Measurements from ENCODE around the gene CITED4.

Gene CITED4

GRCh38 chr1:40855513-40855912 lies 6.7 kb downstream of the CITED4 start:
- TF ChIP-seq, protein P1, sequence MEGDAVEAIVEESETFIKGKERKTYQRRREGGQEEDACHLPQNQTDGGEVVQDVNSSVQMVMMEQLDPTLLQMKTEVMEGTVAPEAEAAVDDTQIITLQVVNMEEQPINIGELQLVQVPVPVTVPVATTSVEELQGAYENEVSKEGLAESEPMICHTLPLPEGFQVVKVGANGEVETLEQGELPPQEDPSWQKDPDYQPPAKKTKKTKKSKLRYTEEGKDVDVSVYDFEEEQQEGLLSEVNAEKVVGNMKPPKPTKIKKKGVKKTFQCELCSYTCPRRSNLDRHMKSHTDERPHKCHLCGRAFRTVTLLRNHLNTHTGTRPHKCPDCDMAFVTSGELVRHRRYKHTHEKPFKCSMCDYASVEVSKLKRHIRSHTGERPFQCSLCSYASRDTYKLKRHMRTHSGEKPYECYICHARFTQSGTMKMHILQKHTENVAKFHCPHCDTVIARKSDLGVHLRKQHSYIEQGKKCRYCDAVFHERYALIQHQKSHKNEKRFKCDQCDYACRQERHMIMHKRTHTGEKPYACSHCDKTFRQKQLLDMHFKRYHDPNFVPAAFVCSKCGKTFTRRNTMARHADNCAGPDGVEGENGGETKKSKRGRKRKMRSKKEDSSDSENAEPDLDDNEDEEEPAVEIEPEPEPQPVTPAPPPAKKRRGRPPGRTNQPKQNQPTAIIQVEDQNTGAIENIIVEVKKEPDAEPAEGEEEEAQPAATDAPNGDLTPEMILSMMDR (conservative IDR thresholded peaks at IDR 0.05; ENCODE audit: low read depth, low read length), result peak; percentile 43
- no peak for DNase-seq (ENCODE audit: low read depth)
- no peak overlapping the region for H3K4me3 ChIP-seq (ENCODE audit: low read length)

GRCh38 chr1:40853885-40854170 lies 8.3 kb downstream of the CITED4 start:
- DNase-seq (ENCODE audit: low read depth), result no peak
- TF ChIP-seq, protein P1 (conservative IDR thresholded peaks at IDR 0.05; ENCODE audit: low read depth, low read length), result no peak
- no peak overlapping the region for H3K4me3 ChIP-seq (ENCODE audit: low read length)

DNA sequence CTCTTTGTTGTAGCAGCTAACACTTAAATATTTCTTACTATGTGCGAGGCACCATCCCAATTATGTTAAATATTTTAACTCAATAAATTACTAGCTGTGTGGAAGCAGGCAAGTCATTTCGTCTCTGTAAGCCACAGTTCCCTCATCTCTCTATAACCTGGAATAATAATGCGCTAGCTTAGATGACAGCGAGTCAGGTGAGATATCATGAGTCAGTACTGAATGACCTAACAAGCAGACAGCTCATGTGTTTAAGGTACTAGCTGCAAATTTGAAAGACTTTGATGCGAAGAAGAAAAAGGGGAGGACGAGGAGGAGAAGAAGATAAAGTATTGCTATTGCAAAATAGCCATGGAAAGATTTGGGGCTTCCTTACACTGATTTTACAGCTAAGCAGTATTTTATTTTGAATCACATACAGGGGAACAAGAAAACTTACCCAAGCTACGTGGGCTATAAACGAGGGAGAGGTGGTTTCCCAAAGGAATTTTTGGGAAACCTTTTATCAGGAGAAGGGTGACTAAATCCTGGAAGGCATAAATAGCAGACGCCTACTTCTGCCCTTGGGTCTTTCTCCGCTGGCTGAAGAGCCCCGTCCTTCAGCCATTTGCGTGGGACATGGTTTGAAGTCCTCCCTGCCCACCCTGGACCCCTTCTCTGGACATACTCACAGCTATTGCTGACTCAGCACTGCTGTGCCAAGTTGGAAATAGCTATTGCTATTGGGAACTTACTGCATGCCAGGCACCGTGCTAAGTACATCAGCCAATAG lies 8.9 kb downstream of the CITED4 start:
- DNase-seq (ENCODE audit: low read depth), result no peak
- no peak overlapping the region for H3K4me3 ChIP-seq (ENCODE audit: low read length)
- TF ChIP-seq, protein P1 (conservative IDR thresholded peaks at IDR 0.05; ENCODE audit: low read depth, low read length), result no peak

DNA sequence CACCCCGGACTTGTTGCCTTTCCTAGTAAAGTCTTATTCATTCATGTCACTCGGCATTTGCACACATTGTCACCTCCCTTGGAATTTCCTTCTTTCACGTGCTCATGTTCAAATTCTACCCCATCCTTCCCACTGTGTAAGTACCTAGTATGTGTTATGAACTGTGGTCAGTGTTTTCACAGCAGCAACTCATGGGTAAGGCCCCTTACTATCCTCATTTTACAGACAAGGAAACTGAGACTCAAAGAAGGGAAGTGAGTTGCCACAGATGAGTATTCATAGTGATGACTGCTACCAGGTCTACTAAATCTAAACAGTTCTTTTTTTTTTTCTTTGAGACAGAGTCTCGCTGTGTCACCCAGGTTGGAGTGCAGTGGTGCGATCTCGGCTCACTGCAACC lies 10.5 kb downstream of the CITED4 start:
- TF ChIP-seq, protein P1 (conservative IDR thresholded peaks at IDR 0.05; ENCODE audit: low read depth, low read length), result no peak
- H3K4me3 ChIP-seq (ENCODE audit: low read length), result no peak overlapping the region
- DNase-seq (ENCODE audit: low read depth), result no peak

- H3K4me3 ChIP-seq (ENCODE audit: low read length), result no peak overlapping the region
- TF ChIP-seq, protein P1 (conservative IDR thresholded peaks at IDR 0.05; ENCODE audit: low read depth, low read length), result peak; percentile 84
- no peak for DNase-seq (ENCODE audit: low read depth)
These were observed 12.2 kb downstream of the CITED4 start for GRCh38 chr1:40849801-40850592.

- H3K4me3 ChIP-seq (ENCODE audit: low read length), result no peak overlapping the region
- TF ChIP-seq, protein P1 (conservative IDR thresholded peaks at IDR 0.05; ENCODE audit: low read depth, low read length), result peak; percentile 99
- no peak for DNase-seq (ENCODE audit: low read depth)
These were observed 13.5 kb downstream of the CITED4 start for GRCh38 chr1:40848530-40849189.

All from retinal pigment epithelial cell (primary cell).